ENCODE data around the gene DOCK9.
"Not testable (repeated sequence)": the region's sequence is repeated elsewhere in the genome, so short reads cannot be mapped to it uniquely, and the experiment has no call there.

The DOCK9 gene

GRCh38 chr13:98909016-98909415 is 68.8 kb downstream of the DOCK9 start:
- DNase-seq = no peak

- DNase-seq = no peak
These were observed 70.9 kb downstream of the DOCK9 start for GRCh38 chr13:98906746-98907502.

- no peak for DNase-seq
These were observed 72.7 kb downstream of the DOCK9 start for GRCh38 chr13:98905199-98905598.

GRCh38 chr13:98900442-98900841 is 77.4 kb downstream of the DOCK9 start:
- DNase-seq = no peak

- DNase-seq = no peak
These were observed 80.2 kb downstream of the DOCK9 start for GRCh38 chr13:98897706-98898105.

- DNase-seq = no peak
These were observed 81.1 kb downstream of the DOCK9 start for GRCh38 chr13:98896868-98897144.

- DNase-seq = no peak
These were observed 81.6 kb downstream of the DOCK9 start for GRCh38 chr13:98896083-98896867.

- DNase-seq = not testable (repeated sequence)
These were observed 83.0 kb downstream of the DOCK9 start for GRCh38 chr13:98894814-98895213.

GRCh38 chr13:98893371-98893770 is 84.5 kb downstream of the DOCK9 start:
- DNase-seq = no peak

GRCh38 chr13:98892821-98893220 is 85.0 kb downstream of the DOCK9 start:
- DNase-seq = no peak

- no peak for DNase-seq
These were observed 85.8 kb downstream of the DOCK9 start for GRCh38 chr13:98892077-98892476.

GRCh38 chr13:98890925-98891324 is 86.9 kb downstream of the DOCK9 start:
- no peak for DNase-seq

- DNase-seq = no peak
These were observed 87.7 kb downstream of the DOCK9 start for GRCh38 chr13:98890186-98890585.

- no peak for DNase-seq
These were observed 88.3 kb downstream of the DOCK9 start for GRCh38 chr13:98889419-98890085.

- DNase-seq = no peak
These were observed 89.0 kb downstream of the DOCK9 start for GRCh38 chr13:98888890-98889279.

GRCh38 chr13:98888222-98888889 is 89.5 kb downstream of the DOCK9 start:
- DNase-seq = no peak

GRCh38 chr13:98886587-98887230 is 91.2 kb downstream of the DOCK9 start:
- DNase-seq = no peak

GRCh38 chr13:98885600-98885999 is 92.3 kb downstream of the DOCK9 start:
- DNase-seq = no peak

- no peak for DNase-seq
These were observed 93.9 kb downstream of the DOCK9 start for GRCh38 chr13:98883998-98884397.

GRCh38 chr13:98881390-98881789 is 96.5 kb downstream of the DOCK9 start:
- no peak for DNase-seq

GRCh38 chr13:98880677-98881076 is 97.2 kb downstream of the DOCK9 start:
- DNase-seq = no peak

GRCh38 chr13:98879957-98880356 is 97.9 kb downstream of the DOCK9 start:
- no peak for DNase-seq

GRCh38 chr13:98879127-98879520 is 98.7 kb downstream of the DOCK9 start:
- no peak for DNase-seq
